CD4-positive, alpha-beta T cell treated with Interferon alpha-2 for 1 hour (primary cell): ENCODE measurements around the gene AAR2.

Experiments used
- DNase-seq, 2 donors: peaks; one replicate each; pipeline ENCODE4 v3.0.0-alpha.2; 2020 to 2022

The AAR2 gene

DNA sequence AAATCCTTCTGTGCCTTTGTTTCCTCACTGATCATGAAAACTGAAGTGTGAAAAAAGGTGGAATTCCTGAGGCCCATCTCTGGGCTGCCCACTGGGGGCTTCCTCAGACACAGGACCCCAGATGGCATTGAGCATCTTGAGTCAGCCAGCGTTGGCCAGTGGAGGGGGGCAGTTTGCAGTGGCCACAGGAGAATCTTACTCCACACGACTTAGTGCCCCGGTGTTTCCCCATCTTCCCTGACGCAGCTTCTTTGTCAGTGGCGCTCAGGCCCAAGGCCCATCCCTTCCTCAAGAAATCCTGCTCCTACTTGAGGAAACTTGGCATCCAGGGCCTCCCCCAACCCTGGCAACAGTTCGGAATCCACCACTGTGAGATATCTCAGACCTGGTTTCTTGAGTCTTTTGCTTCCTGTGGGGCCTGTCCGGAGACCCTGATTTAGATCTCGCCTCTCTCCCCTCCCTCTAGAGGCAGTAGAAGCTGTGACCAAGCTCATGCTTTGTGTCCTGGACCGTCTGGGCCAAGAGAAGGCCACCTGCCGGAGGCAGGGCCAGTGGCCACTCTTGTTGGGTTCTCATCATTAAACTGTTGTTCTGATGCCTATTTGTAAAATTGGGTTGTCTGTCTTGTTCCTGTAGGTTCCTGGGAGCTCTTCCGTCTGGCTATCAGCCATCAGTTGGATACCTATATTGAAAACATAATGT, 49.6 kb downstream of the AAR2 start:
- DNase-seq = no peak

DNA sequence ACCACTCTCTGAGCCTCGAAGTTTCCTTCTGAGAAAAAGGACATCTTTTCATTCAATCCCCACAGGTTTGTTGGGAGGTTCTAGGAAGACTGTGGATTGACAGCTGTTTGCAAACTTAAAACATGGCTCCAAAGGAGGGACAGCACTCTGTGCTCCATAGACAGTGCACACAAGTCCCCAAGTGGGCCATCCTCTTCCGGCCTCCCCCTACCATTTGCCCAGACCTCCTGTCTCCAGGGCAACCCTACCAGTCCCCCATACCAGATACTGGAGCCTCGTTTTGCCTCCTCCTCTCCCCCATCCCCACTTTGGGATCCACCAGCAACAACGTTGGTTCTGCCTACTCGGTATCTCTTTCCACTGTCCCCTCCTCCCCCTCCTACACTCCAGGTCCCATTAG, 61.4 kb downstream of the AAR2 start:
- DNase-seq = no peak

DNA sequence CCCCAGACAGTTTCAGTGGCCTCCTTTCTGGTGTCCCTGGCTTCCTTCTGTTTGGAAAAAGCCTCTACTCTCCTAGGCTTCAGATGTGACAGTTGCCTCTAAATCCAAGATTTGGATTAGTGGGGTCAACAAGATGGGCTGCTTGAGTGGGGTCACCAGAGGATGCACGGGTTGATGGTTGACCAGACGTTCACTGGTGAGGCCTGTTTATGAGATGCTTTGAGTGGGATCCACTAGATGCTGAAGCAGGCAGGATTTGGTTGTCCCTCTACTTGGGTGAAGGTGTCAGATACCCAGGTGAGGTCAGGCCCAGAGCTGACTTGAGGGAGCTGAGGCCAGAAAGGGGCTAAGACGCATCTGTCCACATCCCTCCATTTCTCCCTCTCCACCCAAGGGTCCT, 61.8 kb downstream of the AAR2 start:
- no peak for DNase-seq

DNA sequence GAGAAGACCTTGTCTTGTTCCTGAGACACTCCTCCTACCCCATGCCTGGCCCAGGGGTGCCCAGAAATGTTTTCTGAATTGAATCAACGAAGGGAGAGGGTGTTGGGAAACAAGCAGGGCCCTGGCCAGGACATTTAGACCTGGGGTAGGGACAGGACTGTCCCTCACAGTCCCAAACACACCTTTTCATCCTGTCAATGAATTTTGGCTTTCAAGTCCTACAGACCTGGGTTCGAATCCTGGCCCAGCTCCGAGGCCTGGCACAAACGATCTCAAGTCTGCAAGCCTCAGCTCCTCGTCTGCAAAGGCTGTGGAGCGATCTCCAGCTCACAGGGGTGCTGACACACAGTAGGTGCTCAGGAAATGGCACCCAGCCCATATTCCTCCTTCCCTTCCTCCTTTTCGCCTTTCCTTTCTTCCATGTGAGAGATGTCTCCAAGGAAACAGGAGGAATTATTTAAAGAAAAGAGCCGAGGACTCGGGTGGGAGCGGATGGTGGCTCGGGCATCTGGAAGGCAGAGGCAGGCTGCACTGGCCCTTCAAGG, 62.6 kb downstream of the AAR2 start:
- DNase-seq = no peak

DNA sequence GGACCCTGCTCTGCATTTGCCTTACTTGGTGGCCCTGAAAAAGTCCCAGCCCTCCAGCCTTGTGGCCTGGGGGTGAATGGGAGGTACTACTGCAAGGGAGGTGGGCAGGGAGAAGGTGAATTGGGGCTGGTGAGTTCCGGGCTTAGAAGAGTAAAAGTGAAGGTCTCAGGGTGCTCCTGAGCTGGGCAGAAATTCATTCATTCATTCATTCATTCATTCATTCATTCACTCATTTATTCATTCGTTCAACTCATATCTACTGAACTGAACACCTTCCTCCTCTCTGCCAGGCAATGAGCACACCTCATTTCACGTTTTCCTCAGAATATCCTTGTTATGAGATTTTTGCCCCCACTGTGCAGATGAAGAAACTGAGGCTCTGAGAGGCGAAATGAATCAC, 63.2 kb downstream of the AAR2 start:
- no peak for DNase-seq

DNA sequence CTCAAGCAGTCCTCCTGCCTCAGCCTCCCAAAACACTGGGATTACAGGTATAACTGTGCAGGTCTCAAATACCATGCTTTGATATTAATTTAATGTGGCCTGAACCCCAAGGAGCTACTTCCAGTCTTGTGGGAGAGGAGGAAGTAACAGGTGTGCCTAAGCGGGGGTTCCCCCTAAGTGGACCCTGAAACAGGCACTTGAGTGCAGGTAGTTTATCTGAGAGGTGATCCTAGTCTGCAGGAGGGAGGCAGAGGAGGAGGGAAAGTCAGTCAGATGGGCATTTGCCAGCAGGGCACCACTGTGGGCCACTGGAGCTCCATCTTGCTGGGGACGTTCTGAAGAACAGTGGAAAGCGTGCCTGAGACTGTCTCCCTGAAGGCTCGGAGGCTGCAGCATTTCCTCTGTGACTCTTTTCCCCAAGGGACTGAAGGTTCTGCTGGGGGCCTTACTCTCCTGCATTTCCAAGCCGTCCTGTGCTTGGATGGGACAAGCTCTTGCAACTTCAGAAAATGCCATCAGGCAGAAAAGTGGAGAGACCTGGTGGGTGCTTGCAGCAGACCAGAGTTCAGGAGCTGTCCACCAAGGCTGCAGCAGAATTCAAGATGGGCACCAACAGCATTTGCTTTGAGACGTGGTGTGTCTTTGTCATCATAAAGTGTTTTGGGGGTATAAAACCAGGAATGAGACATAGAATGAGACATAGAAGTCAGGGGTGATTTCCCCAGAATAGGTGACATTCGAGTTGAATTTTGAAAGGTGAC, 65.3 kb downstream of the AAR2 start:
- DNase-seq = no peak

DNA sequence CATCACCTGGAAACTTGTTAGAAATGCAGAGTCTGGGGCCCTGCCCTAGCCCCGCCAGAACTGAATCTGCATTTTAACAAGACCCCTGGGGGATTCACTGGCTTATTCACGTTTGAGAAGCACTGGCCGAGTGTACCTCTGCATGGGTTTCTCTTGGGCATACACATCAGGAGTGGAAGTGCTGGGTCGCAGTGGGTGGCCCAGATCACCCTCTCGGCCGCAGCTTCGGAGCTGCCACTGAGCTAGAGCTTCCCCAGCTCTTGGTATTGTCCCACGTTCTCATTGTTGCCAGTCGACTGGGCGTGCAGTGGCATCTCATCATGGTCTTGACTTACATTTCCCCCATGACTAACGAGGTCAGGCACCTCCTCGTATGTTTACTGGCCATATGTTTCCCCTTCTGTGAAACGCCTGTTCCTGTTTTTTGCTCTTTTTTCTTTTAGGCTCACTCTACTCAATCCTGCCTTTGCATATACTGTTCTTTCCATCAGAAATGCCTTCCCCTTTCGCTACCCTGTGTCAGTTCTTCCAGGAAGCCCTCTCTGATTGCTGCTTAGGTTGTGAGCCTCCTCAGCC, 66.8 kb downstream of the AAR2 start:
- no peak for DNase-seq

DNA sequence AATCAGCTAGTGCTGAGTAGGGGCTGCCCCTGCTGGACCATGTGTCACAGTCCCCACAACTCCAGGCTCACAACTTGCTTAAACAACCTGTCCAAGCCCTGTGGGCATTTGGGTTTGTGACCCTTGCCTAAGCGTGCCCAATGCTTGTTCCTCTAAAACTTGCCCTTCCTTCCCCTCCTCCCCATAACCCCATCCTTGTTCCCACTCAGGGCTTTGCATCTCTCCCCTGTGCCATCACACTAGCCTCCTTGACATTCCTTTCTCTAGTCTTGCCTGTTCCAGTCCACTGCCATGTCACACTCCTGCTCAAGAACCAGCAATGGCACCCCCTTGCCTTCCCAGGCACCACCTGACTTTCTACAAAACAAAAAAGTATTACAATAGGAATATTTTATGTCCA, 67.6 kb downstream of the AAR2 start:
- no peak for DNase-seq

DNA sequence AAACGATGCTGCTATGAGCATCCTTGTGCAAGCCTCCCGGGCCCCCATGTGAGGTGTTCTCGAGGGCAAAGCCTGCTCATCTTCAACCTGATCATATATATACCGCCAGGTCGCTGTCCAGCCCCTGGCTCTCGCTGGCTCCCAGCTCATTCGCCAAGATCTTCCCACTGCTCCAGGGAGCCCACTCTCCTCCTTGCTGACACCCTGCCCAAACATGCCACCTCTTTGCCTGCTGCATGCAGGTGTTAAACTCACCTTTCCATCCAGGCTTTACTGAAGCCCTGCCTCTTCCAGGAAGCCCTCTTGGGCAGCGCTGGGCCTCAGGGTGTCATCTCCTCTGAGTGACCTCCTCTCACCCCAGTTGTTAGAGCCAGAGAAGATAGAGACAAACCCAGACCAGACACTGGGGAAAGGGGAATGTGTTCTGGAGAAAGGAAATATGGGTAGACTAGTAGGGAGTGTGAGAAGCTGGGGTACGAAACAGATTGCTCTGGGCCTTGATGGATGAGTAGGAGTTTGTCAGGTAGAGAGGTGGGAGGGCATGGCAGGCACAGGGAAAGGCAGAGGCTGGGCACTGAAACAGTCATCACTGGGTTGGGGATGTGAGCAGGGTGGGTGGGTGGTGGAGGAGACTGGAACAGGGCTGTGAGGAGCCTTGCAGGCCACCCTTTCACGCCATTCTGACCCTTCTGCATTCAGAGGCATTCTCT, 68.7 kb downstream of the AAR2 start:
- no peak for DNase-seq

DNA sequence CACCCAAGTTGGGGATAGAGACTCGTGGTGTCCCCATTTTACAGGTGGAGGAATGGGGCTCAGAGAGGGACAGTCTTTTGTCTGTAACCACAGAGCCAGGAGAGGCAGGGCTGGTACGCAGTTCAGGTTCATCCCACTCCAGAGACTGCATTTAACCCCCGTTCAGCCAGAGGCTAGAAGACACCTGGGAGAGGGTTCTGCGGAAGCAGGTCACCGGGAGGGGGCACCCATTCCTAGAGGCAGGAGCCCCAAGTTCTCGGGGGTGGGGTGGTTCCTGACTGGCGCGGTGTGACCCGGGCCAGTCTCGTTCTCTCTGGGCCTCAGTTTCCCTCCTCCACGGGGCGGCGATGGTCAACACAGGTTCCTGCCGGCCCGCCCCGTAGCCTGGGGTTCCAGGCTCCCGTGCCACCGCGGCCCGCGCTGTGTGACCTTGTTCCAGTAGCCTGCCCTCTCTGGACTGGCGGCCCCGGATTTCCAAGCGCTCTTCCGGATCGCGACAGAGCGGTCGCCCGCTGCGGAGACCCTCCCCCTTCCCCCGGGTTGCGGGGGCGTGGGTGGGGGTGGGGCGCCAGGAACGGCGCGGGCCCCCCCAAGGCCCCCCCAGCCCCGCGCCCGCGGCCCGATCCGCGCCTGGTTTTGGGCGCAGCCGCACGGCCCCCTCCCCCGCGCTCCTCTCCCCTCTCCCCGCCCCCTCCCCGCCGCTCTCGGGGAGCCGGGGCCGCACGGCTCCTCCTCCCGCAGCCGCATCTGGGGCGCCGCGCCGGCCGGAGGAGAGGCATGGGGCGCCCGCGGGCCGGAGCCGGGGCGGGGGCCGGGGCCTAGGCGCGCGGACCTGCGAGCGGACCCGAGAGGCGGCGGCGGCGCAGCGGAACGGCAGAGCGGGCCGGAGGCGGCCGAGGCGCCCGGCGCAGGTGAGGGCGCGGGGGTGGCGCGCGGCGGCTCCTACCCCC, 69.6 kb downstream of the AAR2 start, which contains the start of gene DLGAP4:
TSS of gene DLGAP4 (plus strand) at position 738 of the 950 bp plus-strand sequence. CDS start 125,379 bp downstream, outside the sequence.
- DNase-seq = no peak
